Stimulated activated naive CD8-positive, alpha-beta T cell treated with anti-CD3 and anti-CD28 coated beads, Interleukin-15, amount 100 ng/mL, for 72 hours (primary cell): ENCODE data around the gene KIFAP3.
"Not testable (repeated sequence)": the region's sequence is repeated elsewhere in the genome, so short reads cannot be mapped to it uniquely, and the experiment has no call there.

ENCODE experiments used
- ATAC-seq: fragments of 150-1000 bp; cut with Tn5 transposase; 2 replicates; pipeline ENCODE4 v1.10.0; 2021; ENCODE audit warnings: mild to moderate bottlenecking, moderate library complexity
- DNase-seq, 2 donors: peaks; one replicate each; pipeline ENCODE4 v3.0.0; 2021 to 2022
- H3K27ac Mint-ChIP-seq, 2 donors: one replicate each; pipeline ENCODE4 v1.8.0; 2022; ENCODE audit warnings: mild to moderate bottlenecking in 2 of 2, mixed read lengths in 2 of 2, moderate library complexity in 2 of 2
- H3K27me3 Mint-ChIP-seq: one replicate; pipeline ENCODE4 v1.8.0; 2022; ENCODE audit warnings: mixed read lengths
- H3K4me1 Mint-ChIP-seq: one replicate; pipeline ENCODE4 v1.8.0; 2022; ENCODE audit warnings: mild to moderate bottlenecking, mixed read lengths
- H3K4me3 Mint-ChIP-seq, 2 donors: one replicate each; pipeline ENCODE4 v1.8.0; 2022; ENCODE audit warnings: mild to moderate bottlenecking in 2 of 2, mixed read lengths in 2 of 2, moderate library complexity in 1 of 2
- H3K9me3 Mint-ChIP-seq, 2 donors: one replicate each; pipeline ENCODE4 v1.8.0; 2022; ENCODE audit warnings: mixed read lengths in 2 of 2

KIFAP3 gene

GRCh38 chr1:169877800-169878491 lies 196.5 kb downstream of the KIFAP3 start:
- H3K9me3 Mint-ChIP-seq, result peaks cover 0 to under 1% of the 10 kb centered on the region in 2 donors

DNA sequence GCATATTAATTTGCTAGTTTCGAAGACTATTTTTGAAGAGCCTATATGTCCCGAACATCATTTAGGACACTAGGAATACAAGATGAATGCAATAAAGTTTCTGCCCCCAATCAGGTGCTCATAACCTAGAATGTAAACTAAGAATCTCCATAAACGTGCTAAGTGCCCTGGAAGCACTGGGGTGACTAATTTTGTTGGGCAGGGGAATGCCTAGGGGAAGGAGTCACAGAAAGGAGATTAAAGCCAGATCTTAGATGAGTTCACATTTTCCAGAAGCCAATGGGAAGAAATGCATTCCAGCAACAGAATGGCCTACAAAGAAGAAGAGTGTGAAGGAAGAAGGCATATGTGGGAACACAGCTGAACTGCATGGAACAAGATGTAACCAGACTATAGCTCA lies 200.3 kb downstream of the KIFAP3 start:
- ATAC-seq (no peak), DNase-seq (no peak)
- Mint-ChIP-seq H3K4me3 (no peak overlapping the region), H3K4me1 (peaks cover 20% of the 10 kb centered on the region), H3K27me3 (no peaks in the 10 kb centered on the region), H3K27ac (no peak overlapping the region), H3K9me3 (peaks cover 0 to 7% of the 10 kb centered on the region in 2 donors)

More at GRCh38 chr1:169877800-169878491, 196.5 kb downstream of the KIFAP3 start:
- H3K27ac Mint-ChIP-seq, result no peak overlapping the region
- H3K4me1 Mint-ChIP-seq, result peaks cover 24% of the 10 kb centered on the region
- no peaks in the 10 kb centered on the region for H3K27me3 Mint-ChIP-seq
- H3K4me3 Mint-ChIP-seq, result no peak overlapping the region
- no peak for DNase-seq
- no peak for ATAC-seq

GRCh38 chr1:169873582-169874199 lies 200.8 kb downstream of the KIFAP3 start:
- ATAC-seq (no peak), DNase-seq (no peak)
- Mint-ChIP-seq H3K9me3 (peaks cover 0 to 7% of the 10 kb centered on the region in 2 donors), H3K27ac (peak overlapping the region in 1 of 2 donors; percentile 16), H3K4me3 (no peak overlapping the region), H3K27me3 (no peaks in the 10 kb centered on the region), H3K4me1 (peaks cover 15% of the 10 kb centered on the region)

DNA sequence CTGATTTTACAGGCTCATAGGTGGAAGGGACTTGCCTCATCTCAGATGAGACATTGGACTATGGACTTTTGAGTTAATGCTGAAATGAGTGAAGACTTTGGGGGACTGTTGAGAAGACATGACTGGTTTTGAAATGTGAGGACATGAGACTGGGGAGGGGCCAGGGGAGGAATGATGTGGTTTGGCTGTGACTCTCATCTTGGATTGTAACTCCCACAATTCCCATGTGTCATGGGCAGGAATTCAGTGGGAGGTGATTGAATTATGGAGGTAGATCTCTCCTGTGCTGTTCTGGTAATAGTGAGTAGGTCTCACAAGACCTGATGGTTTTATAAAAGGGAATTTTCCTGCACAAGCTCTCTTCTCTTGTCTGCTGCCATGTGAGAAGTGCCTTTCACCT lies 201.6 kb downstream of the KIFAP3 start:
- DNase-seq, result no peak
- Mint-ChIP-seq H3K27ac (no peak overlapping the region), H3K27me3 (no peaks in the 10 kb centered on the region), H3K4me3 (no peak overlapping the region), H3K4me1 (peaks cover 15% of the 10 kb centered on the region), H3K9me3 (peaks cover 0 to 7% of the 10 kb centered on the region in 2 donors)
- no peak for ATAC-seq

GRCh38 chr1:169871988-169872387 lies 202.5 kb downstream of the KIFAP3 start:
- H3K9me3 Mint-ChIP-seq, DNase-seq, H3K4me3 Mint-ChIP-seq, H3K27ac Mint-ChIP-seq, ATAC-seq, H3K27me3 Mint-ChIP-seq: not testable (repeated sequence)
- H3K4me1 Mint-ChIP-seq, result peaks cover 15% of the 10 kb centered on the region
